ENCODE results near the gene CCDC191.

DNA sequence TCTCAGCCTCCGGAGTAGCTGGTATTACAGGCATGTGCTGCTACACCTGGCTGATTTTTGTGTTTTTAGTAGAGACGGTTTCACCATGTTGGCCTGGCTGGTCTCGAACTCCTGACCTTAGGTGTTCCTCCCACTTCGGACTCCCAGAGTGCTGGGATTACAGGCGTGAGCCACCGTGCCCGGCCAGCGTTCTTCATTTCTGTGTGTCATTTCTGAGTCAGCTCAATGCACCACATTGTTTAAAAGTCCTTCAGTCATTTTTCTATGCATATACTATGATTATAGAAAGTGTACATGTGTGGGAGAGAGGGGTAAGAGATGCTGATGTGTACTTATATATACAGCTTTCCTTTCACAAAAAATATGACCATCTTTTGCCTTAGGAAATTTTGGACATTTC, 2.3 kb upstream of the CCDC191 start:
- TF ChIP-seq, protein P1, sequence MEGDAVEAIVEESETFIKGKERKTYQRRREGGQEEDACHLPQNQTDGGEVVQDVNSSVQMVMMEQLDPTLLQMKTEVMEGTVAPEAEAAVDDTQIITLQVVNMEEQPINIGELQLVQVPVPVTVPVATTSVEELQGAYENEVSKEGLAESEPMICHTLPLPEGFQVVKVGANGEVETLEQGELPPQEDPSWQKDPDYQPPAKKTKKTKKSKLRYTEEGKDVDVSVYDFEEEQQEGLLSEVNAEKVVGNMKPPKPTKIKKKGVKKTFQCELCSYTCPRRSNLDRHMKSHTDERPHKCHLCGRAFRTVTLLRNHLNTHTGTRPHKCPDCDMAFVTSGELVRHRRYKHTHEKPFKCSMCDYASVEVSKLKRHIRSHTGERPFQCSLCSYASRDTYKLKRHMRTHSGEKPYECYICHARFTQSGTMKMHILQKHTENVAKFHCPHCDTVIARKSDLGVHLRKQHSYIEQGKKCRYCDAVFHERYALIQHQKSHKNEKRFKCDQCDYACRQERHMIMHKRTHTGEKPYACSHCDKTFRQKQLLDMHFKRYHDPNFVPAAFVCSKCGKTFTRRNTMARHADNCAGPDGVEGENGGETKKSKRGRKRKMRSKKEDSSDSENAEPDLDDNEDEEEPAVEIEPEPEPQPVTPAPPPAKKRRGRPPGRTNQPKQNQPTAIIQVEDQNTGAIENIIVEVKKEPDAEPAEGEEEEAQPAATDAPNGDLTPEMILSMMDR (IDR thresholded peaks at IDR 0.05), result no peak
- no peak for TF ChIP-seq POLR2AphosphoS5 (IDR thresholded peaks at IDR 0.05; ENCODE audit: insufficient read depth in 1 of 2, low read depth in 1 of 2)
